HG03159 (cell line): ENCODE data around the gene MATR3.
"Not testable (repeated sequence)": the region's sequence is repeated elsewhere in the genome, so short reads cannot be mapped to it uniquely, and the experiment has no call there.

Experiments
- ATAC-seq: cut with Tn5 transposase; IDR thresholded peaks from one replicate; pipeline ENCODE4 v1.9.1; 2021; ENCODE audit warnings: mild to moderate bottlenecking, moderate library complexity; ENCODE audit not compliant: unreplicated experiment

The MATR3 gene

GRCh38 chr5:139293507-139294373 lies at the start of gene MATR3:
Gene MATR3 (plus strand): TSS chr5:139293740. CDS start chr5:139307416, 13,676 bp downstream.
- ATAC-seq, result peak; percentile 74

GRCh38 chr5:139245637-139246339 lies 47.8 kb upstream of the MATR3 start:
- ATAC-seq, result no peak

DNA sequence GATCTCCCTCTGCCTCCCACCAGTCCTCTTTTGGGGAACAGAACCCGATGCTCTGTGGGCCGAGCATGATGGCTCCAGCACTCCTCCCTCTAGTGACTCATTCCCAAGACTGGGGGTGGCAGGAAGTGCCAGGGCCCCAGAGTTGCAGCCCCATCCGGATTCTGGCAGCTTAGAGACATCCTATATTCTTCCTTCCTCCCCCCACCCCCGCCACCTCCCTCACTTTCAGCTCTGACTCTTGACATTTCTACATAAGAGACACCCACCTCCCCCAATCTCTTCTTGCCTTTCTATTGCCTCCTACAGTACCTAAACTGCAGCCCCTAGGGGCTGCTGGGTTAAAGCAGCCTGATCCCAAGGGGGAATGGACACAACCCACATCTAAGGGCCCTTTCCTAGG lies 47.1 kb upstream of the MATR3 start:
- no peak for ATAC-seq

DNA sequence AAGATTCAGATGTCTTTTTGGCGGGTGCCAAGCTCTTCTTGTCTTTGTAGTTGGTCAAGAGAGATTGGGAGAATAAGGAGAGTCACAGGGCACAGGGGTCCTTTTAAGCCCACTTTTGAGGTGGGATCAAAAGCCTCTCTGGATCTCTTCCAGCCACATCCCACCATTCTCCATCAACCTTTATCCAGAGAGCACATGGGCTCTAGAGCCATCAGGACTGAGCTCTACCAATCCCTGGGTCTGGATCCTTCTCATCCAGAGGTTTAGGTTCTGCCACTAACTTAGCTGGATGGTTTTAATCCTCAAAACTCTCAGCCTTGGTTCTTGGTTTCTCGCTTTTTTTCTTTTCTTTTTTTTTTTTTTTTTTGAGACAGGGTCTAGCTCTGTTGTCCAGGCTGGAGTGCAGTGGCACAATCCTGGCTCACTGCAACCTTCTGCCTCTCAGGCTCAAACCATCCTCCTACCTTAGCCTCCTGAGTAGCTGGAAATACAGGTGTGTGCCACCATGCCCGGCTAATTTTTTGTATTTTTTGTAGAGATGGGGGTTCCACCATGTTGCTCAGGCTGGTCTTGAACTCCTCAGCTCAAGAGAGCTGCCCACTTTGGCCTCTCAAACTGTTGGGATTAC lies 44.6 kb upstream of the MATR3 start:
- ATAC-seq, result no peak

DNA sequence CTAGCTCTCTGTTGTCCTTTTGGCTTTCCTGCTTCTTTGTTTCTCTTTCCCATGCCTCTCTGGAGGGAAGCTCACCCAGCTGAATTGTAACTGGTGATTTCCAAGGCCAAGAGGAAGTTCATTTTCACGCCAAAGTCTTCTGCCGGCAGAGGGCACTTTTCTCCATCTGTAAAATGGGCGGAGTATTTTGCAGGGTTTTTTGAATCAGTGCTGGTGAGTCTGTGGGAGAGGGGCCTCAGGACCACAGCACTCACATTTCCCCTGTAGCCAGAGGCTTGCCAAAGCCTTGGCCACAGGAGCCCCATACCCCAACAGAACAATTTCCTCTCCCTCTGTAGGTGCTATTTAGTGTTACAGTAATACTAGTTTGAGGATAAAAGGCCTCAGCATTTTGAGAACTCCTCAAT lies 42.3 kb upstream of the MATR3 start:
- no peak for ATAC-seq

- ATAC-seq, result no peak
These were observed 41.7 kb upstream of the MATR3 start for GRCh38 chr5:139251695-139252288.

DNA sequence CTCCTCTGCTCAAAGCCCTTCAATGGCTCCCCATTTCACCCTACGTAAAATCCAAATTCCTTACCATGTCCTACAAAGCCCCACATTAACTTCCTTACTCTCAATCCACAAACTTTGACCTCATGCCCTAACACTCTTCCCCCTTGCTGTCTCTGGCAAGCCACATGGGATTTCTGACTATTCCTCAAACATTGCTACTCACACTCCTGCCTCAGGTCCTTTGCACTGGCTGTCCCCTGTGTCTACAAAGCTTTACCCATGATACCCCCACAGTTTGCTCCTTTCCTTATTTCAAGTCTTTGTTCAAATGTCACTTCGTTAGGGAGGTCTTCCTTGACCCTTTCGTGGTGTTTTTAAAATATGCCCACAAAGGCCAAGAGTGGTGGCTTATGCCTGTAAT lies 40.4 kb upstream of the MATR3 start:
- ATAC-seq, result no peak

DNA sequence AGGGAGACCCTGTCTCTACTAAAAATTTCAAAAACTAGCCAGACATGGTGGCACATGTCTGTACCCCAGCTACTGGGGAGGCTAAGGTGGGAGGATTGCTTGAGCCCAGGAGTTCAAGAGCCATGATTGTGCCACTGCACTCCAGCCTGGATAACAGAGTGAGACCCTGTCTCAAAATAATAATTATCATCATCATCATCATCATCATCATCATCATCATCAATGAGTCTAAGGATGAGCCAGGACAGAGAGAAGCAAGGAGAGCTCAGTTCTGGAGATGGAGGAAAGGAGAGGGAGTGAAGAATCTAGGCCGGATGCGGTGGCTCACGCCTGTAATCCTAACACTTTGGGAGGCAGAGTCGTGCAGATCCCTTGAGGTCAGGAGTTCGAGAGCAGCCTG lies 36.7 kb upstream of the MATR3 start:
- no peak for ATAC-seq

- ATAC-seq, result no peak
These were observed 31.3 kb upstream of the MATR3 start for GRCh38 chr5:139262059-139262741.

GRCh38 chr5:139262742-139263445 lies 30.6 kb upstream of the MATR3 start:
- ATAC-seq, result no peak

GRCh38 chr5:139263536-139263935 lies 30.0 kb upstream of the MATR3 start:
- ATAC-seq, result no peak

- ATAC-seq, result no peak
These were observed 29.6 kb upstream of the MATR3 start for GRCh38 chr5:139263946-139264345.

GRCh38 chr5:139265001-139265400 lies 28.5 kb upstream of the MATR3 start:
- ATAC-seq, result no peak

DNA sequence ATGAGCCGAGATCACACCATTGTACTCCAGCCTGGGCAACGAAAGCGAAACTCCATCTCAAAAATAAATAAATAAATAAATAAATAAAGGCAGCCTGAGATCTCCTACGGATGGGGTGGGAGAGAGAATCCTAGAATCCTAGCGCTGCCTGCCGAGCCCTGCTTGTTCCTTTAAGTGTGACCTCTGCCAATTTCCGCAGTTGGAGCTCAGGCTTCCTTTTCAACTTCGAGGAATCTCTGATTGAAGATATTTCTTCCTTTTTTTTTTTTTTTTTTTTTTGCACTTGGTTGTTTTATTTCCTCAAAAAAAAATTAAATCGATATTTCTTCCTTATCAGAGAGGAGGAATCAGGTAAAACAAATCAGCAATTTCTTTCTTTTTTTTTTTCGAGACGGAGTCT lies 27.3 kb upstream of the MATR3 start:
- no peak for ATAC-seq

GRCh38 chr5:139267481-139267880 lies 26.1 kb upstream of the MATR3 start:
- no peak for ATAC-seq

DNA sequence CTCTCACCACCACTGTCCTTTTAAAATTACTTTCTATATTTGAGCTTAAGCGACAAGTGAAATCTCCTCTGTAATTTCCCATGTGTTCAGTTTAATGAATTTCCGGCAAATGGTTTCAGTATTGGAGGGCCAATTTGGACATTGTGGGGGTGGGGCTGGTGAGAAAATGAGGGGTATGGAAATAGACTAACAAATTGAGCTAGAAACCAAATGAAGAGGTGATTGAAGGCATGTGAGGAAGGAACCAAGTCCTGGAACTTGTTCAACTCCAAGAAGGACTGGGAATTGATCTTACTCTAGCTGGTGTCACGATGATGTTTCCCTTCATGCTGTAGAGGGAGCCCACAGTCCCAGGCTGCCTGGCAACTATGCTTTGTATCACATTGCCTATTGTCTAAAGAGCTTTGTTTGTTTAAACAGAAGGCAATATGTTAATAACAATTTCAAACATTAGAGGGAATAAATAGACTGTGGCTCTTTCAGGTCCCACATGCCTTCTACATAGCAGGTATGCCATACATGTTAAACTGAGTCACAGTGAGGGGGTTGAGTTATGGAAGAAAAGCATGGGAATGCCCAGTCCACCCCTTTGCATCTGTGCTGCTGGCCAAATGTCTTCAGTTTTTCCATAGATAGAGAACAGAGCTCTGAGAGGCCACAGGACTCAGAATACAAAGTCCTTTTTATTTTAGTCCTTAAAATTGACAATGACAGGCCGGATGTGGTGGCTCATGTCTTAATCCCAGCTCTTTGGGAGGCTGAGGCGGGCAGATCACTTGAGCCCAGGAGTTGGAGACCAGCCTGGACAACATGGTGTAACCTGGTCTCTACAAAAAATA lies 25.0 kb upstream of the MATR3 start:
- no peak for ATAC-seq

DNA sequence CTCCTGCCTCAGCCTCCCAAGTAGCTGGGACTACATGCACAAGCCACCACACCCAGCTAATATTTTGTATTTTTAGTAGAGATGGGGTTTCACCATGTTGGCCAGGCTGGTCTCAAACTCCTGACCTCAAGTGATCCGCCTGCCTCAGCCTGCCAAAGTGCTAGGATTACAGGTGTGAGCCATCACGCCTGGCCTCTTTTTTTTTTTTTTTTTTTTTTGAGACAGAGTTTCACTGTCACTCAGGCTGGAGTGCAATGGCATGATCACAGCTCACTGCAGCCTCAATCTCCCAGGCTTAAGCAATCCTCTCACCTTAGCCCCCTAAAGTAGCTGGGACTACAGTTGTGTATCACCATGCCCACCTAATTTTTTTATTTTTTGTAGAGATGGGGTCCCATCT lies 22.8 kb upstream of the MATR3 start:
- ATAC-seq, result not testable (repeated sequence)

DNA sequence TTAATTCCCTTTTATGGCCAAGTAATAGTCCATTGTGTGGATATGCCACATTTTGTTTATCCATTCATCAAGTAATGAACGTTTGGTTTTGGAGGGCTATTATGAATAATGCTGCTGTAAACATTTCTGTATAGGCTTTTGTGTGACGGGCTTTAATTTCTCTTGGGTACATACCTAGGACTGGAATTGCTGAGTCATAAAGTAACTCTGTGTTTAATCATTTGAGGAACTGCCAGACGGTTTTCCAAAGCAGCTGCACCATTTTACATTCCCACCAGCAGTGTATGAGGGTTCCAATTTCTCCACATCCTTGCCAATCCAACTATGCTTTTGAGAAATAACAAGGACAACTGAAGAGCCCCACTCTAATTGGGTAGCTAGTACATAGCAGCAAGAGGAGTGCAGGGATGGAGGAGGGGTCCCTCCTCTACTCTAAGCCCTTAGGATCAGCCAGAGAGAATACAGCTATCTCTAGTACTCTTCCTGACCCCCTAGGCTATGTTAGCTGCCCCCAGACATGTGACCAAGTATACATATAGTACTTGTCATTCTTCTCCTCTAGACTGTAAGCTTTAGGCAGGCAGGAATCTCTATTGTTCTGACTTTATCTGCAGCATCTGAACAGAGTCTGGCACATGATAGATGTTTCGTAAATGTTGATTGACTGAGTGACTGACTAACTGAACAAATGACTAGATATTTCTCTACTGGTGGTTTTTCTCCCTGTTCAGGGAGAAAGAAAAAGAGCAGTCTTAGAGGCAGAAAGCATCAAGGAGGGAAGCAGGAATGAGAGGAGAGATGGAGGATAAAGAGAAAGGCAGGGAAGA lies 22.1 kb upstream of the MATR3 start:
- ATAC-seq, result no peak
